Measurements from ENCODE around the gene ZNF282. TPM values are rescaled to one million over a fixed set of nuclear protein-coding genes. Genes with fewer than 3 reads are reported as not detected.

Gene ZNF282
- total RNA-seq, 2 experiments from 2014 or later: 29.3 to 29.7 TPM

- Mint-ChIP-seq H3K9me3 (no peaks in the 10 kb centered on the region), H3K36me3 (ENCODE audit: low read depth) (peaks cover 18% of the 10 kb centered on the region), H3K27me3 (no peaks in the 10 kb centered on the region), H3K4me1 (ENCODE audit: low read depth) (peaks cover 11% of the 10 kb centered on the region), H3K4me3 (no peak overlapping the region), H3K27ac (no peak overlapping the region)
- POLR2A ChIA-PET: interaction anchor here (1.3 kb wide), 1 partner anchor 9 kb away, joined by 3 read pairs; no protein-coding TSS in a partner anchor
- intact Hi-C loops (cut with micrococcal nuclease): no loop called here
- no peak for TF ChIP-seq CTCF (IDR thresholded peaks at IDR 0.05)
- ATAC-seq: no peak
- CTCF ChIA-PET: interaction anchor here (1.4 to 2.5 kb wide), 2 partner anchors 8 to 10 kb away, joined by 3 to 12 read pairs; partner anchors contain the start of gene ZNF783
- DNase-seq: no peak
These were observed 58.3 kb downstream of the ZNF282 start for GRCh38 chr7:149253665-149254064.

GRCh38 chr7:149254181-149254858 lies 59.0 kb downstream of the ZNF282 start:
- Mint-ChIP-seq H3K4me1 (ENCODE audit: low read depth) (peaks cover 5% of the 10 kb centered on the region), H3K27me3 (no peaks in the 10 kb centered on the region), H3K4me3 (no peak overlapping the region), H3K36me3 (ENCODE audit: low read depth) (peaks cover 18% of the 10 kb centered on the region), H3K9me3 (no peaks in the 10 kb centered on the region), H3K27ac (no peak overlapping the region)
- ATAC-seq (no peak), DNase-seq (no peak)
- CTCF ChIA-PET: interaction anchor here (2.5 kb wide), 1 partner anchor 7 kb away, joined by 12 read pairs; the partner anchor contains the start of gene ZNF783
- POLR2A ChIA-PET: interaction anchor here (1.3 kb wide), 1 partner anchor 9 kb away, joined by 3 read pairs; no protein-coding TSS in a partner anchor
- TF ChIP-seq CTCF (IDR thresholded peaks at IDR 0.05): no peak
- intact Hi-C loops (cut with micrococcal nuclease): no loop called here

- Mint-ChIP-seq H3K27me3 (no peaks in the 10 kb centered on the region), H3K36me3 (ENCODE audit: low read depth) (peaks cover 17% of the 10 kb centered on the region), H3K4me1 (ENCODE audit: low read depth) (peaks cover 2% of the 10 kb centered on the region), H3K9me3 (no peaks in the 10 kb centered on the region), H3K27ac (no peak overlapping the region), H3K4me3 (no peak overlapping the region)
- DNase-seq: no peak
- ChIA-PET CTCF (no interaction called here), POLR2A (no interaction called here)
- TF ChIP-seq CTCF (IDR thresholded peaks at IDR 0.05): no peak
- ATAC-seq: no peak
- intact Hi-C loops (cut with micrococcal nuclease): no loop called here
These were observed 59.8 kb downstream of the ZNF282 start for GRCh38 chr7:149255174-149255573.

GRCh38 chr7:149256568-149256967 lies 61.2 kb downstream of the ZNF282 start:
- Mint-ChIP-seq H3K27ac (no peak overlapping the region), H3K27me3 (no peaks in the 10 kb centered on the region), H3K4me1 (ENCODE audit: low read depth) (peaks cover 9% of the 10 kb centered on the region), H3K9me3 (no peaks in the 10 kb centered on the region), H3K4me3 (no peak overlapping the region), H3K36me3 (ENCODE audit: low read depth) (peaks cover 10% of the 10 kb centered on the region)
- no peak for TF ChIP-seq CTCF (IDR thresholded peaks at IDR 0.05)
- ChIA-PET CTCF (no interaction called here), POLR2A (interaction anchor here (1.6 kb wide), 1 partner anchor 16 kb away, joined by 5 read pairs; the partner anchor contains the start of gene ZNF212)
- no peak for ATAC-seq
- no peak for DNase-seq
- intact Hi-C loops (cut with micrococcal nuclease): no loop called here

- DNase-seq: no peak
- no peak for ATAC-seq
- intact Hi-C loops (cut with micrococcal nuclease): no loop called here
- Mint-ChIP-seq H3K27me3 (no peaks in the 10 kb centered on the region), H3K9me3 (no peaks in the 10 kb centered on the region), H3K4me3 (no peak overlapping the region), H3K4me1 (ENCODE audit: low read depth) (peaks cover 11% of the 10 kb centered on the region), H3K27ac (peak overlapping the region; percentile 40), H3K36me3 (ENCODE audit: low read depth) (peaks cover 8% of the 10 kb centered on the region)
- CTCF ChIA-PET: no interaction called here
- POLR2A ChIA-PET: interaction anchor here (0.6 to 1.9 kb wide), 3 partner anchors 8 to 67 kb away, joined by 3 to 6 read pairs (median 5); partner anchors contain the start of gene ZNF212
- no peak for TF ChIP-seq CTCF (IDR thresholded peaks at IDR 0.05)
These were observed 61.8 kb downstream of the ZNF282 start for GRCh38 chr7:149257146-149257545.

Measured in activated CD8-positive, alpha-beta T cell treated with anti-CD3 and anti-CD28 coated beads for 36 hours (primary cell).